Measurements from ENCODE around the gene CFAP161.
A peak's percentile ranks its signal among the peaks of the same experiment; 100 is the strongest.

The CFAP161 gene

DNA sequence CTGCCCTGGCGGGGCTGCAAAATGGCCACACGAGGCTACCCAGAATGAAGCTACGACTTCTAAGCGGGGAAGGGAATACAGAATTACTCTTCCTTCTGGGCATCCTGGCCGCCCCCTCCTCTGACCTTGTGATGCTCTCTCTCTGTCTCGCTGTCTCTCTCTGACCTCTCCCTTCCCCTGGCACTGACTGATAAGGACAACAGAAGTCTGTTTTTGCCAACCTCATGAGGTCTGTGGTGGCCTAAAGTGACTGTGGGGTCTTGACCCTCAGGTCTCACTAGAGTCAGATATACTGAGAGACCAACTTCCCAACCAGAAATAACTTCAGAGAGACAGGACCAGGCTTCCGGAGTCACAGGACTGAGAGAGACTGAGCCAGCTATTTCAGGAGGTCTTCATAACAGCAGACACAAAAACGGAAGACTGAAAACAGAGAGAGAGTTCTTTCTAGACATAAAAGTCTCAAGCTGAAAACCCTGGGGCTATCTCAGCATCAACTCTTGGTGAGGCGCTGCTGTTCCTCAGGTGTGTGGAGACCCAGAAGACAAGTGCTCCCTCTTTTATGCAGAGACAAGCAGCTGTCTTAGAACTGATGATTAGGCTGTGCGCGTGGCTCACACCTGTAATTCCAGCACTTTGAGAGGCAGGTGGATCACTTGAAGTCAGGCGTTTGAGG, 38.2 kb upstream of the CFAP161 start:
- Histone ChIP-seq H3K27ac (ENCODE audit: low read length) (no peak overlapping the region), H3K4me1 (ENCODE audit: control insufficient read depth, insufficient read depth, low read length) (no peaks in the 10 kb centered on the region), H3K27me3 (ENCODE audit: control insufficient read depth, insufficient read depth, low read length) (no peaks in the 10 kb centered on the region), H3K4me3 (ENCODE audit: low read length) (no peak overlapping the region), H3K9me3 (ENCODE audit: control insufficient read depth, insufficient read depth, low read length) (no peaks in the 10 kb centered on the region), H3K36me3 (ENCODE audit: control insufficient read depth, insufficient read depth, low read length) (no peaks in the 10 kb centered on the region)
- DNase-seq (ENCODE audit: low read depth, low spot score), result no peak
- no CpG with 5 or more reads among the region's 12 CpGs for WGBS (ENCODE audit: insufficient coverage, insufficient read length)

- no peaks in the 10 kb centered on the region for H3K9me3 ChIP-seq (ENCODE audit: control insufficient read depth, insufficient read depth, low read length)
These were observed 37.7 kb upstream of the CFAP161 start for GRCh38 chr15:81096398-81096797.

DNA sequence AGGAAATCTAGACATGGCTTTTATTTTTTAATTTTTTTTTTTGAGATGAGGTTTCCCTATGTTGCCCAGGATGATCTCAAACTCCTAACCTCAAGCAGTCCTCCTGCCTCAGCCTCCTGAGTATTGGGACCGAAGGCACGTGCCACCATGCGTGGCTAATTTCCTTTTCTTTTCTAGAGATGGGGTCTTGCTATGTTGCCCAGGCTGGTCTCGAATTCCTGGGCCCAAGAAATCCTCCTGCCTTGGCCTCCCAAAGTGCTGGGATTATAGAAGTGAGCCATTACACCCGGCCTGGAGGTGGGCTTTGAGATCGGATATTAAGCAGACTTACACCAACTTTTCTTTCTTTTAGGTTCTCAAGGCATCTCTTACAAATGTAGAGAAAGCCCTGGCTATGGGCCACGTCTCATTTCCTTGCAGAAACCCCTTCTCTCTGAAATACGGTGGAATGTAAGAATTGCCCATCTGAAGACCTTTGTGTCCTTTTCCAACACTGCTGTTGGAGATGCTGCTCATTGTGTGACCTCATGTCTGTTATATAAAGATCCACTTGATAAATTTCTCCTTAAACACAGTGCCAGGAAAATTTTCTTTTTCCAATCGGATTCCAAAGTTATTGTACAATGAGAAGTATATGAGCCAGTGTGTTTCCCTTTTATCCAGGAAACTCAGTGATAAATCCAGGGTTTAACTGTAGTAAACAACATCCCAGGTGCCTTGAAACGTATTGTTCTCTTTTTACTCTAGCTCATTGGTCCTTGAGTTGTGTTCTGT, 36.8 kb upstream of the CFAP161 start:
- no CpG with 5 or more reads among the region's 10 CpGs for WGBS (ENCODE audit: insufficient coverage, insufficient read length)
- no peak overlapping the region for H3K4me3 ChIP-seq (ENCODE audit: low read length)

More at GRCh38 chr15:81096398-81096797, 37.7 kb upstream of the CFAP161 start:
- Histone ChIP-seq H3K4me1 (ENCODE audit: control insufficient read depth, insufficient read depth, low read length) (no peaks in the 10 kb centered on the region), H3K27ac (ENCODE audit: low read length) (no peak overlapping the region), H3K27me3 (ENCODE audit: control insufficient read depth, insufficient read depth, low read length) (no peaks in the 10 kb centered on the region), H3K4me3 (ENCODE audit: low read length) (no peak overlapping the region), H3K36me3 (ENCODE audit: control insufficient read depth, insufficient read depth, low read length) (no peaks in the 10 kb centered on the region)
- no peak for DNase-seq (ENCODE audit: low read depth, low spot score)
- WGBS (ENCODE audit: insufficient coverage, insufficient read length), result no CpG with 5 or more reads among the region's 6 CpGs

GRCh38 chr15:81097890-81098280, 36.2 kb upstream of the CFAP161 start:
- Histone ChIP-seq H3K9me3 (ENCODE audit: control insufficient read depth, insufficient read depth, low read length) (no peaks in the 10 kb centered on the region), H3K4me1 (ENCODE audit: control insufficient read depth, insufficient read depth, low read length) (no peaks in the 10 kb centered on the region), H3K27me3 (ENCODE audit: control insufficient read depth, insufficient read depth, low read length) (no peaks in the 10 kb centered on the region), H3K4me3 (ENCODE audit: low read length) (no peak overlapping the region), H3K36me3 (ENCODE audit: control insufficient read depth, insufficient read depth, low read length) (no peaks in the 10 kb centered on the region), H3K27ac (ENCODE audit: low read length) (no peak overlapping the region)
- DNase-seq (ENCODE audit: low read depth, low spot score), result no peak
- WGBS (ENCODE audit: insufficient coverage, insufficient read length), result no CpG with 5 or more reads among the region's 5 CpGs

More for the DNA sequence above, 36.8 kb upstream of the CFAP161 start:
- Histone ChIP-seq H3K27me3 (ENCODE audit: control insufficient read depth, insufficient read depth, low read length) (no peaks in the 10 kb centered on the region), H3K4me1 (ENCODE audit: control insufficient read depth, insufficient read depth, low read length) (no peaks in the 10 kb centered on the region), H3K27ac (ENCODE audit: low read length) (no peak overlapping the region), H3K9me3 (ENCODE audit: control insufficient read depth, insufficient read depth, low read length) (no peaks in the 10 kb centered on the region), H3K36me3 (ENCODE audit: control insufficient read depth, insufficient read depth, low read length) (no peaks in the 10 kb centered on the region)
- no peak for DNase-seq (ENCODE audit: low read depth, low spot score)

DNA sequence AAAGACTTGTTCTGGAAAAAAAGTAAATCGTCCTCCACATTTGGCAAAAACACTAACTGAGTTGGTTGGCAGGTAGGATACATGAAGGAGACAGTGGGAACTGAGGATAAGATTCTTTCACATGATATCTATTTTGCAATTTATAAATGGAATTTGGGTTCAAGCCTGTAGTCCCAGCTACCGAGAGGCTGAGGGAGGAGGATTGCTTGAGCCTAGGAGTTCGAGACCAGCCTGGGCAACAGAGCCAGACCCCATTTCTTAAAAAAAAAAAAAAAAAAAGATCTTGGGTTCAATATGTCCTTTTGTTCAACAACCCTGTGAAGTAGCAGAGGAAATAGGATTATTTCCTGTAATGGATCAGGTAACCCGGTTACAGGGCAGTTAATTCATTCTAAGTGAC, 35.7 kb upstream of the CFAP161 start:
- H3K27me3 ChIP-seq (ENCODE audit: control insufficient read depth, insufficient read depth, low read length), result no peaks in the 10 kb centered on the region
- no peaks in the 10 kb centered on the region for H3K36me3 ChIP-seq (ENCODE audit: control insufficient read depth, insufficient read depth, low read length)
- no peak for DNase-seq (ENCODE audit: low read depth, low spot score)
- H3K9me3 ChIP-seq (ENCODE audit: control insufficient read depth, insufficient read depth, low read length), result no peaks in the 10 kb centered on the region
- H3K4me1 ChIP-seq (ENCODE audit: control insufficient read depth, insufficient read depth, low read length), result no peaks in the 10 kb centered on the region
- H3K4me3 ChIP-seq (ENCODE audit: low read length), result no peak overlapping the region
- no peak overlapping the region for H3K27ac ChIP-seq (ENCODE audit: low read length)
- no CpG with 5 or more reads among the region's 4 CpGs for WGBS (ENCODE audit: insufficient coverage, insufficient read length)

GRCh38 chr15:81098861-81099651, 35.0 kb upstream of the CFAP161 start:
- whole genome bisulfite sequencing (ENCODE audit: insufficient coverage, insufficient read length), result no CpG with 5 or more reads among the region's 13 CpGs

GRCh38 chr15:81101894-81102815, 31.9 kb upstream of the CFAP161 start:
- Histone ChIP-seq H3K36me3 (ENCODE audit: control insufficient read depth, insufficient read depth, low read length) (no peaks in the 10 kb centered on the region), H3K27ac (ENCODE audit: low read length) (no peak overlapping the region), H3K27me3 (ENCODE audit: control insufficient read depth, insufficient read depth, low read length) (no peaks in the 10 kb centered on the region), H3K4me3 (ENCODE audit: low read length) (no peak overlapping the region), H3K9me3 (ENCODE audit: control insufficient read depth, insufficient read depth, low read length) (no peaks in the 10 kb centered on the region), H3K4me1 (ENCODE audit: control insufficient read depth, insufficient read depth, low read length) (no peaks in the 10 kb centered on the region)
- DNase-seq (ENCODE audit: low read depth, low spot score), result no peak
- no CpG with 5 or more reads among the region's 7 CpGs for WGBS (ENCODE audit: insufficient coverage, insufficient read length)

More at GRCh38 chr15:81098861-81099651, 35.0 kb upstream of the CFAP161 start:
- no peaks in the 10 kb centered on the region for H3K27me3 ChIP-seq (ENCODE audit: control insufficient read depth, insufficient read depth, low read length)
- no peak overlapping the region for H3K4me3 ChIP-seq (ENCODE audit: low read length)
- no peak for DNase-seq (ENCODE audit: low read depth, low spot score)
- H3K36me3 ChIP-seq (ENCODE audit: control insufficient read depth, insufficient read depth, low read length), result no peaks in the 10 kb centered on the region
- no peaks in the 10 kb centered on the region for H3K9me3 ChIP-seq (ENCODE audit: control insufficient read depth, insufficient read depth, low read length)
- no peak overlapping the region for H3K27ac ChIP-seq (ENCODE audit: low read length)
- H3K4me1 ChIP-seq (ENCODE audit: control insufficient read depth, insufficient read depth, low read length), result no peaks in the 10 kb centered on the region

DNA sequence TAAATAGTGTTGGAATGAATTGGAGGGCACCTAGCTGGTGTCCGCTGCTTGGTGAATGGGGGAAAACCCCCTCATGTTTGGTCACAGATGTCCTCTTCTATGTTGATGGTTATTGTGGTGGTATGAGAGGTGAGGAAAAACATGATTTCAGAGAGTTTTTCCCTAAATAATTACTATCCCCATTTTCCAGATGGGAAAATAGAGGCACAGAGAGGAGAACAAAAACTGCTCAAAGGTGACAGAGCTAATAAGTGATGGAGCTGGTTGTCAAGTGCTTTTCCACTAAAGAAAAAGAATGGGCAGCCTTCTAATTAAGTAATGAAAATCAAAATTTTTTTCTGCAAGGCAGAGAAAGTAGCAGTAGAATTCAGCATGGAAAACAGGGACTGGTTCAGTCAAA, 30.2 kb upstream of the CFAP161 start:
- Histone ChIP-seq H3K27me3 (ENCODE audit: control insufficient read depth, insufficient read depth, low read length) (no peaks in the 10 kb centered on the region), H3K27ac (ENCODE audit: low read length) (no peak overlapping the region), H3K4me3 (ENCODE audit: low read length) (no peak overlapping the region), H3K9me3 (ENCODE audit: control insufficient read depth, insufficient read depth, low read length) (no peaks in the 10 kb centered on the region), H3K4me1 (ENCODE audit: control insufficient read depth, insufficient read depth, low read length) (no peaks in the 10 kb centered on the region), H3K36me3 (ENCODE audit: control insufficient read depth, insufficient read depth, low read length) (no peaks in the 10 kb centered on the region)
- WGBS (ENCODE audit: insufficient coverage, insufficient read length), result no CpG with 5 or more reads among the region's 1 CpG
- DNase-seq (ENCODE audit: low read depth, low spot score), result no peak

GRCh38 chr15:81105545-81105944, 28.5 kb upstream of the CFAP161 start:
- Histone ChIP-seq H3K4me1 (ENCODE audit: control insufficient read depth, insufficient read depth, low read length) (no peaks in the 10 kb centered on the region), H3K36me3 (ENCODE audit: control insufficient read depth, insufficient read depth, low read length) (no peaks in the 10 kb centered on the region), H3K27ac (ENCODE audit: low read length) (no peak overlapping the region), H3K27me3 (ENCODE audit: control insufficient read depth, insufficient read depth, low read length) (no peaks in the 10 kb centered on the region), H3K4me3 (ENCODE audit: low read length) (no peak overlapping the region), H3K9me3 (ENCODE audit: control insufficient read depth, insufficient read depth, low read length) (no peaks in the 10 kb centered on the region)
- no peak for DNase-seq (ENCODE audit: low read depth, low spot score)
- WGBS (ENCODE audit: insufficient coverage, insufficient read length), result no CpG with 5 or more reads among the region's 4 CpGs

DNA sequence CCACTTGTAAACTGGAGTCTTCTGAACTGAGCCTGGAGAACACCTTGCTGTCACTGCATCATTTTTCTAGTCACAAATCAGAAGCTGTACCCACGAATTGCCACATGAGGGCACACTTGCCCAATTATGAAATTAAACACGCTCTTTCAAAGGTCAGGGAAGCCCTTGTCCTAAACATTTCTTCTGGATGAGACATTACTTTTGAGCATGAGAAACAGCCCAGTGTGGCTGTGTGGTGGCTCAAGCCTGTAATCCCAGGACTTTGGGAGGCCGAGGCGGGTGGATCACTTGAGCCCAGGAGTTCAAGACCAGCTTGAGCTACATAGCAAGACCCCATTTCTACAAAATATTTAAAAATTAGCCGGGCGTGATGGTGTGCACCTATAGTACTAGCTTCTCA, 27.5 kb upstream of the CFAP161 start:
- Histone ChIP-seq H3K27me3 (ENCODE audit: control insufficient read depth, insufficient read depth, low read length) (no peaks in the 10 kb centered on the region), H3K36me3 (ENCODE audit: control insufficient read depth, insufficient read depth, low read length) (no peaks in the 10 kb centered on the region), H3K4me1 (ENCODE audit: control insufficient read depth, insufficient read depth, low read length) (no peaks in the 10 kb centered on the region), H3K4me3 (ENCODE audit: low read length) (no peak overlapping the region), H3K9me3 (ENCODE audit: control insufficient read depth, insufficient read depth, low read length) (no peaks in the 10 kb centered on the region), H3K27ac (ENCODE audit: low read length) (no peak overlapping the region)
- DNase-seq (ENCODE audit: low read depth, low spot score), result peak; percentile 45
- WGBS (ENCODE audit: insufficient coverage, insufficient read length), result no CpG with 5 or more reads among the region's 6 CpGs

All from iPS DF 6.9 (cell line).